Spleen (tissue), 7 donors: ENCODE data around the gene FILIP1L.

Experiments
- CTCF ChIP-seq, 11 experiments: fragments of 200-600 bp in 7 of 11; fragments of 450-650 bp in 4 of 11; sonication (generic) in 4 of 11; IDR thresholded peaks in 8 of 11; conservative IDR thresholded peaks in 3 of 11; 1 replicate in 7 of 11; 2 replicates in 4 of 11; pipeline versions ENCODE4 v1.4.0 to v1.8.0; 2016 to 2021; ENCODE audit warnings: antibody characterized with exemption in 11 of 11, inconsistent platforms in 4 of 11, mild to moderate bottlenecking in 1 of 11
- POLR2A ChIP-seq, 3 donors: fragments of 450-650 bp; IDR thresholded peaks; one replicate each; pipeline ENCODE4 v1.5.1; 2017; ENCODE audit warnings: antibody characterized with exemption in 3 of 3, mild to moderate bottlenecking in 1 of 3
- POLR2AphosphoS5 ChIP-seq, 3 donors: sonication (generic); formaldehyde crosslinking; IDR thresholded peaks; one replicate each; pipeline ENCODE4 v1.5.1; 2017; ENCODE audit warnings: antibody characterized with exemption in 3 of 3
- donor health status: DM: no; HTN: no; CAD: no; lungs with moderate emphysema.
- donor health status: DM: no; HTN: no; CAD: no.
- donor health status: DM: no; HTN: no; CAD: no.

GRCh38 chr3:100048248-100048647, 66.1 kb downstream of the FILIP1L start:
- TF ChIP-seq CTCF (IDR thresholded peaks at IDR 0.05 in 8 of 11, conservative IDR thresholded peaks at IDR 0.05 in 3 of 11) (no peak), POLR2A (IDR thresholded peaks at IDR 0.05) (no peak), POLR2AphosphoS5 (IDR thresholded peaks at IDR 0.05) (no peak)
